HFFc6 (cell line): ENCODE results near the gene USP10. TPM values are rescaled to one million over a fixed set of nuclear protein-coding genes. Genes with fewer than 3 reads are reported as not detected.
"Not testable (repeated sequence)": the region's sequence is repeated elsewhere in the genome, so short reads cannot be mapped to it uniquely, and the experiment has no call there.

Experiments
- DNase-seq: peaks from one replicate; pipeline ENCODE4 v3.0.0-alpha.2; 2018
- H3K27ac Mint-ChIP-seq: 2 replicates; pipeline ENCODE4 v1.8.0; 2020; ENCODE audit warnings: mild to moderate bottlenecking, mixed read lengths
- H3K27me3 Mint-ChIP-seq: 2 replicates; pipeline ENCODE4 v1.8.0; 2021; ENCODE audit warnings: mild to moderate bottlenecking, moderate library complexity, mixed read lengths; ENCODE audit not compliant: insufficient read depth
- H3K36me3 Mint-ChIP-seq: 2 replicates; pipeline ENCODE4 v1.8.0; 2021; ENCODE audit warnings: low read depth, mixed read lengths
- H3K4me1 Mint-ChIP-seq: 2 replicates; pipeline ENCODE4 v1.8.0; 2020; ENCODE audit warnings: low read depth, mixed read lengths
- H3K4me3 Mint-ChIP-seq: 2 replicates; pipeline ENCODE4 v1.8.0; 2020; ENCODE audit warnings: mild to moderate bottlenecking, moderate library complexity, mixed read lengths
- H3K9me3 Mint-ChIP-seq: 2 replicates; pipeline ENCODE4 v1.8.0; 2020; ENCODE audit warnings: mild to moderate bottlenecking, mixed read lengths
- total RNA-seq, 6 experiments: library from RNA; stranded (reverse); fragmentation: NEBNext Ultra II Directional; extraction: Animal tissue kit (Norgen Biotek cat#: 25700); gene quantifications; 2 replicates in 1 of 6; 3 replicates in 5 of 6; pipeline ENCODE4 v1.2.3, GENCODE V29; 2021
- TF ChIP-seq, protein P1 (sequence below): fragments of 200-600 bp; sonication (generic); IDR thresholded peaks from 2 replicates; pipeline ENCODE4 v1.5.0; 2021; ENCODE audit warnings: antibody characterized with exemption, mild to moderate bottlenecking

The USP10 gene
- total RNA-seq, 6 experiments from 2014 or later, result 83.2 to 106 (median 92.3) TPM

DNA sequence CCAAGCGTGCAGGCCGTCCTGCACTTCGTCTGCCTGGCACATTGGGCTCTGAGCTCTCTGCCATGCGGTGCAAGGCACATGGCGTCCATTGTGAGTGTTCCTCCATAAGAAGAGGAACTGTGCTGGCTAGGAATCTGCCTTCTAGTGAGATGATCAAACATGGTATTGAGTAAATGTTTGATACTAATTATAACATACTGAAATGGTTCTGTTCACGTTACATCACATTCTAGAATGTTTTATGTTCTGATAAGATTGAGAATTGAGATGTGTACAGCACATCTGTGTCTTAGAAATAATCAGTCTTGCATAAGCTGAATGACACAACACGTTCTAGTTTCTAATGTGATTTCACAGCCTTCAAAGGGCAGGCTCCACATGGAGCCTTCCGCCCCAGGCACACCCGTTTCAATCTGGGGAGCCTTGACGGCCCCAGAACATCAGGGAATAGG, 42.9 kb downstream of the USP10 start:
- H3K4me3 Mint-ChIP-seq, result no peak overlapping the region
- DNase-seq, result no peak
- peak overlapping the region; percentile 44; the same call in 1 of the 2 replicates for H3K27ac Mint-ChIP-seq
- peaks cover 4% of the 10 kb centered on the region for H3K27me3 Mint-ChIP-seq
- no peaks in the 10 kb centered on the region for H3K9me3 Mint-ChIP-seq
- peaks cover 51% of the 10 kb centered on the region for H3K4me1 Mint-ChIP-seq
- TF ChIP-seq, protein P1, sequence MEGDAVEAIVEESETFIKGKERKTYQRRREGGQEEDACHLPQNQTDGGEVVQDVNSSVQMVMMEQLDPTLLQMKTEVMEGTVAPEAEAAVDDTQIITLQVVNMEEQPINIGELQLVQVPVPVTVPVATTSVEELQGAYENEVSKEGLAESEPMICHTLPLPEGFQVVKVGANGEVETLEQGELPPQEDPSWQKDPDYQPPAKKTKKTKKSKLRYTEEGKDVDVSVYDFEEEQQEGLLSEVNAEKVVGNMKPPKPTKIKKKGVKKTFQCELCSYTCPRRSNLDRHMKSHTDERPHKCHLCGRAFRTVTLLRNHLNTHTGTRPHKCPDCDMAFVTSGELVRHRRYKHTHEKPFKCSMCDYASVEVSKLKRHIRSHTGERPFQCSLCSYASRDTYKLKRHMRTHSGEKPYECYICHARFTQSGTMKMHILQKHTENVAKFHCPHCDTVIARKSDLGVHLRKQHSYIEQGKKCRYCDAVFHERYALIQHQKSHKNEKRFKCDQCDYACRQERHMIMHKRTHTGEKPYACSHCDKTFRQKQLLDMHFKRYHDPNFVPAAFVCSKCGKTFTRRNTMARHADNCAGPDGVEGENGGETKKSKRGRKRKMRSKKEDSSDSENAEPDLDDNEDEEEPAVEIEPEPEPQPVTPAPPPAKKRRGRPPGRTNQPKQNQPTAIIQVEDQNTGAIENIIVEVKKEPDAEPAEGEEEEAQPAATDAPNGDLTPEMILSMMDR, result no peak
- peaks cover 12% of the 10 kb centered on the region for H3K36me3 Mint-ChIP-seq

DNA sequence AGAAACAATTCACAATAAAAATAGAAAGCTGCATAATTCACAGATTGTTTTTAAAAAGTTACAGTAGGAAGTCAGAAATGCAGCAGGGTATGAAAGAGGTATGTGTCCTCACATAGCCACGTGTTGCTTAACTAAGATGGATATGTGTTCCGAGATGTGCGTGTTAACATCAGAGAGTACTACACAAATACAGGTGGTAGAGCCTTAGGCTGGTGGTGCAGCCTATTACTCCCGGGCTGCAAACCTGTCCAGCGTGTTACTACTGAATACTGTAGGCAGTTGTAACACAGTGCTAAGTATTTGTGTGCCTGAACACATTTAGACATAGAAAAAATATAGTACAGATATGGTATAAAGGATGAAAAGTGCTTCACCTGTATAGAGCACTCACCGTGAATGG, 46.4 kb downstream of the USP10 start:
- H3K9me3 Mint-ChIP-seq, result no peaks in the 10 kb centered on the region
- no peak for DNase-seq
- H3K36me3 Mint-ChIP-seq, result peaks cover 12% of the 10 kb centered on the region
- H3K4me1 Mint-ChIP-seq, result peaks cover 31% of the 10 kb centered on the region
- no peak overlapping the region for H3K4me3 Mint-ChIP-seq
- H3K27me3 Mint-ChIP-seq, result peaks cover 4% of the 10 kb centered on the region
- H3K27ac Mint-ChIP-seq, result no peak overlapping the region
- TF ChIP-seq, protein P1, result no peak

DNA sequence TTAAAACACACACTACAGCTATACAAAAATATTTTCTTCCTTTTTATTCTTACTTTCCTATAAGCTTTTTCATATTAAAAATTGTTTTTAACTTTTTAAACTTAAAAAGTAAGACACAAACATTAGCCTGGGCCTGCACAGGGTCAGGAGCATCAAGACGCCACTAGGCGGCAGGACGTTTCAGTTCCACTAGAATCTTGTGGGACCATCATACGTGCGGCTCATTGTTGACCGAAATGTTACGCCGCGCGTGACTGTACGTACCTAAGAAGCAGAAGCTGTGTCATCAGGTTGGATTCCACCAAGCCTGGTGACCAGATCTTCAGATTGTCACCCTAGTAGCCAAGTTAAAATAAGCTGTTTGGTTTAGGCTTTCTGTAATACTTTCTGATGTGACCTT, 47.1 kb downstream of the USP10 start:
- DNase-seq, result no peak
- Mint-ChIP-seq H3K27me3 (peaks cover 4% of the 10 kb centered on the region), H3K4me3 (no peak overlapping the region), H3K27ac (no peak overlapping the region), H3K9me3 (no peaks in the 10 kb centered on the region), H3K4me1 (peaks cover 31% of the 10 kb centered on the region), H3K36me3 (peaks cover 7% of the 10 kb centered on the region)
- TF ChIP-seq, protein P1, result peak; percentile 67

DNA sequence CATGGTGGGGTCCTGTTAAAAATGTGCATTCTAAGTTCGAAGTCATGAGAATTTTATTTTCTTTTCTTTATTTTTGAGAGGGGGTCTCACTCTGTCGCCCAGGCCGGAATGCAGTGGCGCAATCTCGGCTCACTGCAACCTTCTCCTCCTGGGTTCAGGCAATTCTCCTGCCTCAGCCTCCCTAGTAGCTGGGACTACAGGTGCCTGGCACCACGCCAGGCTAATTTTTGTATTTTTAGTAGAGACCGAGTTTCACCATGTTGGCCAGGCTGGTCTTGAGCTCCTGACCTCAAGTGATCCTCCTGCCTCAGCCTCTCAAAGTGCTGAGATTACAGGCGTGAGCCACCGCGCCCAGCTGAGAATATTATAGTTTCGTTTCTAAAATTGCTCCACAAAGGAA, 48.4 kb downstream of the USP10 start:
- H3K27ac Mint-ChIP-seq, result not testable (repeated sequence)

DNA sequence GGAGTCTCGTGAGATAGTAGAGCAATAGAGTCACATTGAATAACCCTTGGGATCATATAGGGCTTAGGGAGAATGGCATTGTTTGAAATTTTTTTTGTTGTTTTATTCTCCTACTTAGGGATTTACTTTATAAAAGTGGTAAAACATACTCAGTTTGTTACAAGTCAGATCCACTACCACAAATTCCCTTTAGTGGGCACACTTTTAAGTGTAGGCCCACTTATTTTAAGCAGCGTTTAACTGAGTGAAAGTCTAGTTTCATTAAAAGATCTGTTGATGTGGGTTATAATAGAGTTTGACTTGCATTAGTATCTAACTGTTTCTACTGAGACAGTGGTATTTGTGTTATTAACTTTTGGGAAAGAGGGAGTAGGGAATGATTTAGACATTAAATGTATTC, 49.3 kb downstream of the USP10 start:
- Mint-ChIP-seq H3K27ac (no peak overlapping the region), H3K4me1 (peaks cover 42% of the 10 kb centered on the region), H3K4me3 (no peak overlapping the region), H3K27me3 (peaks cover 4% of the 10 kb centered on the region), H3K36me3 (no peaks in the 10 kb centered on the region), H3K9me3 (no peaks in the 10 kb centered on the region)
- TF ChIP-seq, protein P1, result peak; percentile 12; the same call in 1 of the 2 replicates
- no peak for DNase-seq

More for the DNA sequence above, 48.4 kb downstream of the USP10 start:
- not testable (repeated sequence) for DNase-seq, H3K4me3 Mint-ChIP-seq, H3K27me3 Mint-ChIP-seq, H3K9me3 Mint-ChIP-seq, H3K36me3 Mint-ChIP-seq
- H3K4me1 Mint-ChIP-seq, result peaks cover 33% of the 10 kb centered on the region

DNA sequence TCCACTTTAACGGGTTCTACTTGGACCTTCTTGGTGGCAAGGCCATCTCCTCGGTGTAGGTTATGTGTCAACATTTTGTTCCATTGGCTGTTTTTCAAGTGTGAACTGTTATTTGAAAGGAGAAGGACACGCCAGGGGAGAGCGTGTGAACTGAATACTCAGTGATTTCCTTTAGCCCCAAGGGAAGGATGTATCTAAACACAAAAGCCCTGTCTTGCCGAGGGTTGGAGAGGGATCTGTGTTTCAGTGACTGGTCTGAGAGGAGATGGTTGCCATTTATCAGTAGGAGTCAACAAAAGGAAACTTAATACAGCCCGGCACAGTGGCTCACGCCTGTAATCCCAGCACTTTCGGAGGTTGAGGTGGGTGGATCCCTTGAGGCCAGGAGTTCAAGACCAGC, 50.0 kb downstream of the USP10 start:
- H3K36me3 Mint-ChIP-seq, result no peaks in the 10 kb centered on the region
- no peaks in the 10 kb centered on the region for H3K9me3 Mint-ChIP-seq
- peak overlapping the region; percentile 65 for H3K27ac Mint-ChIP-seq
- TF ChIP-seq, protein P1, result no peak
- DNase-seq, result no peak
- peaks cover 2% of the 10 kb centered on the region; the same call in 1 of the 2 replicates for H3K27me3 Mint-ChIP-seq
- peaks cover 49% of the 10 kb centered on the region for H3K4me1 Mint-ChIP-seq
- H3K4me3 Mint-ChIP-seq, result no peak overlapping the region
